Inflammatory macrophage treated with lipopolysaccharide for 4 hours (primary cell): ENCODE results near the gene CD200.
"Not testable (repeated sequence)": the region's sequence is repeated elsewhere in the genome, so short reads cannot be mapped to it uniquely, and the experiment has no call there.

Experiments
- DNase-seq: peaks from one replicate; pipeline ENCODE4 v3.0.0-alpha.2; 2020

The CD200 gene

DNA sequence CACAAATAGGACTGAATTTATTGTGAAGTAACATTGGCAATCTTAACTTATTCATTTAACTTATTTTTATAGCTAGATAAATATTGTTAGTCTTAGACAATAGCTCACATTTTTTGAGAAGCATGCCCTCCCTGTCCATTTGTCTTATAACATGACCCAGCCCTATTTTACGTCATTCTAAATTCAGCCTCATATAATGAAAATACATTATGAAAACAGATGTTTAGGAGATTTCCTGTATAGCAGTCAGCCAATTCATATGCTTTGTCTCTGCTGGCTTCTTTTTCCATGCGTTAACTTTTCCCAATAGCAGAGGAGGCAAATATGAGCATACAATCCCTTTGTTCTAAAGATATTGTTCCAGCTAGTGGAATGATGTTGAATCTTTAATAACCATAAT is 29.3 kb downstream of the CD200 start:
- DNase-seq: no peak

DNA sequence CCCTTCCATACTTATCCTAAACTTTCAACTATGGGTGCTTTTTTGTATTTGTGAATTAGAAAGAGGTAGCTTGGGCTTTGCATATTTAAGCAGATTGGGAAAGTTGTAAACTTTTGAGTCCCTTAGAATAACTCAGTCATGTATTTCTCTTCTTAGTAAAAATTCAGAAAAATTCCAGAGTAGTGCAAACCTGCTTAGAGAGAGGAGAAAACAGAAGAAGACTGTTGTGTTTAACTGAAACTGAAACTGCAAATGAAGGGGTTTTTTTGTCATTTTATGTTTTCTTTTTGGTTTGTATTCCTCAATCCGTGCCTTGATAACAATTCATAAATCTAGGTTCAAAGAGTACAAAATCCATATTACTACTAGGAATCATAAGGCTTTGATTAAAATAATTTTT is 31.3 kb downstream of the CD200 start:
- peak; percentile 83 for DNase-seq

DNA sequence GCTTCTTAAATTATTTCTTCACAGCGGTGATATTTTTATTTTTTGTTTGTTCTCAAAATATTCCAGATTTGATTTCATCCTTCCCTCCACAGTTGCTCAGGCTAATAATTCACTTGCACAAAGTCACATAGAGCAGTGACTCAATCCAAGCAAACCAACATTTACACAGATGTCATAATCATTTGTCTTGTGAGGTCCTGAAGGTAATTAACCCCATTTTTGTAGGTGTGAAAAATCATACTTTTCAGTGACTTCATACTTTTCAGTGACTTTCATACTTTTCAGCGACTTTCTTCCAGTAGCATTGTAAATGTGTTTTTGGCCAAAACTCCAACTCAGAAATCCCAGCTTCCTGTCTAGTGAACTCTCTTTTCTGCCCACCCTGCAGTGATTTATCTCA is 32.1 kb downstream of the CD200 start:
- no peak for DNase-seq

DNA sequence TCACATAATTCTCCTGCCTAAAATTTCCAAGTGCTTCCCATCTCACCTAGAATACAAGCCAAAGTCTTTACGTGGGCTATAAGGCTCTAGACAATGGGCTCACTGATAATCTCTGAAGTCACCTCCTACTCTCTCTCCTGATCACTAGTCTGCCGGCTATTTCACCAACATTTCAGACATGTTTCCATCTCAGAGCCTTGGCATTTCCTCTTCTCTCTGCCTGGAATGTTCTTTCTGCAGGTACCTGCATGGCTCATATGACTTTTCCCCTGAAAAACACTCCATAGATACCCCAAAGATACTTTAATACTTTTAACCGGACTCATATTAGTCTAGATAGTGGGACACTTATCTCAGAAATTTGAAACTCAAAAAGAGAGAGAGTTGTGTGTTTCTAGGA is 32.7 kb downstream of the CD200 start:
- DNase-seq: no peak

DNA sequence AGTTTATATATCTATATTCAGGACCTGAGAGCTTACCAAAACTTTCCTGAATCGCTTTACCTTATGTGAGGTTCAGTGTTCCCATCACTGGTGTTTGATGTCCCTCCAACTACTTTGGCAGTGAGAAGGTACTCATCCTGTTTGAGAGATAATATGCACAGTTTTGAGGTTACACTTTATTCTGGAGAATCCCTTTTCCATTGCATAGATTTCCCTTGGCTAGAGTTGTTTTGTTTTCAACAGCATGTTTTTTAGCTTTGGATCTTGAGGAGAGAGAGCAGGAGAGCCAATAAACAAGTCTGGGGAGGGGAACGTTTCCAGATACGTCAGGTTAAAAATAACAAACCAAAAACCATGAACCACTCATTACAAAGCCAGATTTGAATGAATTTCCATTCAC is 33.6 kb downstream of the CD200 start:
- DNase-seq: no peak

DNA sequence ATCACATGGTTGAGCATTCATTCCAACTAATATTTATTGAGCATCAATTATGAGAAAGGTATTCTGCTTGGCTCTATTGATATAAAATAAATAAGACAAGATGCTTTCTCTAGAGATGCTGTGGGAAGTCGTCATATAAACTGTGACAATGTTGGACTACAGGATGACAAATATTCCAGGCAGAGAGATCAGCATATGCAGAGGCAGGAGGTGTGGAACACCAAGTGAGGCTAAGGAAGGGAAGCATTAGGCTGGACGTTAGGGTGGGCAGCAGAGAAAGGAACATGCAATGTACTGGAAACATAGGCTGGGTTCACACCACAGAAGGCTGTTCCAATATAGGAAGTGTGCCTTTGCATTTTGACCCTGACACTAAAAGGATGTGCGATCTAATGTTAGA is 38.6 kb downstream of the CD200 start:
- DNase-seq: no peak

DNA sequence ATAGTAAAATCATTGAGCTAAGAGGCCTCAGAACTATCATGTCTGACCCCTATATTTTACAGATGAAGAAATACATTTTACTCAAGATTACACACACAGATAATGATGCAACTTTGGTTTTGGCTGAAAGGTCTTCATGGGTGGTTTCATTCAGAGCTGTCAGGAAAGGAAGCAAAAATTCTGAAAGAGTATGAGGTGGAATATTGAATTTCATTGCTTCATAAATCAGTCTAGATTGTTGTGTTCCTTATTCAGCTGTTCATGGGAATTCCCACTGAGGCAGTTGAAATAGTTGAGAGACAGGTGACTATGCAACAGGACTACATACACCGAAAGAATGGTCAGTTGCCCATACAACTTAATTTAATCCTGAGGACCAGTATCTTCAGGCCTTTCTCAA is 39.4 kb downstream of the CD200 start:
- DNase-seq: peak; percentile 79

DNA sequence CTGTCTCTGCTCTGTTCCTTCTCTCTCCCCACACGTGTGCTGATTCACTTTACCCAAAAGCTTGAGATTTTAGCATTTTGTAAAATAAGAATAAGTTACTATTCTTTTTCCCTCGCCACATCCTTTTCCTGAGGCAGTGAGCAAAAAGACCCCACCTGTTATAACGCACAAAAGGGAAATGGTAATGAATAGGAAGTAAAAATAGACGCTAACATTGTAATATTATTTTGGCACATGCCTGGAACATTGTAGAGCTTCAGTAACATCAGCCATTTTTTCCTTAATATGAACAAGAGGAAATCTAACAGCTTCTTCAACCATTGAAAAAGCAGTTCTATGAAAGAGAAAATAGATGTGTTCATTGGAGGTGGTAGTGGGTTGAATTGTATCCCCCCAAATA is 40.5 kb downstream of the CD200 start:
- no peak for DNase-seq

DNA sequence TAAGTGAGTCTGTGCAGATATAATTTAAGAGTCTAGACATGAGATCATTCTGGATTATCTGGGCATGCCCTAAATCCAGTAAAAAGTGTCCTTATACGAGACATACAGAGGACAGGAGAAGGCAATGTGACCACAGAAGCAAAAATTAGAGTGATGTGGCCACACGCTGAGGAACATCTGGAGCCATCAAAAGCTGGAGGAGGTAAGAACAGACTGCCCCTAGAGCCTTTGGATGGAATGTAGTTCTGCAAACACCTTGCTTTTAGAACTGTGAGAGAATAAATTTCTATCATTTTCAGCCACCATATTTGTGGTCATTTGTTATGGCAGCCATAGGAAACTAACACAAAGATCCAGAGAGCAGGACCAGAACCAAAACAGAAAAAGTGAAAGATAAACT is 41.0 kb downstream of the CD200 start:
- DNase-seq: no peak

DNA sequence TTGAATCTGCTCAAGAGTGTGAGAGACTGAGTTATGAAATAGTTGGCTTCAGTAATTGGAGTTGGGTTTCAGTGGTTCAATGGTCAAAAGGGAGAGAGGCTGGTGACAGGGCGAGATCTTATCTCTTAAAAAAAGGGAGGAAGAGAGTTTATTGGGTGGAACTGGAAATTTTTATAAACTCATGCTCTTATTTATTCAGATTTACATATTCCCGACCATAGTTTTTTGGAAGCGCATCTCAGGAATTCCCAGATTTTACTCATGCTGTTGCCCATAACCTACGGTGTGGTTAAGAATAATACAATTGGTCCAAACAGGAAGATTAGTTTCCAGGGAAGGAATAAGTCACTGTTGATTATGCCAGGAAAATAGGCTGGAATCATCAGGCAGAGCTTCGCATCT is 41.4 kb downstream of the CD200 start:
- DNase-seq: no peak

DNA sequence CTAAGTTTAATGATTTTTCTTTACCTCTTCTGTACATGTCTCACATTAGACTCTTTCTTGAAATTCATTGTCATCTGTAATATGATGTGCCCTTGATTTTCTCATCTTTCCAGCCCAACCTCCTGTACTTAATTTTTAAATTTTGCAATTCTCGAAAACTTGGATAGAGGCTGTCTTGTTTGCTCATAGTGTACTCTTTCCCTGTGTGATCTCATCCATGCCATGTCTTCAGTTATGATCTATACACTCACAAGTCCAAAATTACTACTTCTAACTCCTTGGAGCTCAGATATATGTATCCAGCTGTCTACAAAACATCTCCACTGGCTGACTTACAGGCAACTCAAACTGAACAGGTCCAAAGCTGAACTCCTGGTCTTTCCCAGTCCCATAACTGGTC is 42.2 kb downstream of the CD200 start:
- no peak for DNase-seq

DNA sequence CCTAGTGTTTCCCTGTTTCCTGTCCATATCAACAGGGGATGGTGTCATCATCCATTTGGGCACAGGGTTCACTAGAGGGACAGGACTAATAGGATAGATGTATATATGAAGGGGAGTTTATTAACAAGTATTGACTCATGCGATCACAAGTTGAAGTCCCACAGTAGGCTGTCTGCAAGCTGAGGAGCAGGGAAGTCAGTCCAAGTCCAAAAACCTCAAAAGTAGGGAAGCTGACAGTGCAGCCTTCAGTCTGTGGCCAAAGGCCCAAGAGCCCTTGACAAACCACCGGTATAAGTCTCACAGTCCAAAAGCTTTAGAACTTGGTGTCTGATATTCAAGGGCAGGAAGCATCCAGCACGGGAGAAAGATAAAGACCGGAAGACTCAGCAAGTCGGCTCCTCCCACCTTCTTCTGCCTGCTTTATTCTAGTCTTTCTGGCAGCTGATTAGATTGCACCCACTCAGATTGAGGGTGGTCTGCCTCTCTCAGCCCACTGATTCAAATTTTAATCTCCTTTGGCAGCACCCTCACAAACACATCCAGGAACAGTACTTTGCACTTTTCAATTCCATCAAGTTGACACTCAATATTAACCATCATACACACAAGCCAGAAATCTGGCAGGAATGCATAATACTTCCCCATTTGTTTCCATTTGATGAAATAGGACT is 43.4 kb downstream of the CD200 start:
- peak; percentile 15 for DNase-seq

DNA sequence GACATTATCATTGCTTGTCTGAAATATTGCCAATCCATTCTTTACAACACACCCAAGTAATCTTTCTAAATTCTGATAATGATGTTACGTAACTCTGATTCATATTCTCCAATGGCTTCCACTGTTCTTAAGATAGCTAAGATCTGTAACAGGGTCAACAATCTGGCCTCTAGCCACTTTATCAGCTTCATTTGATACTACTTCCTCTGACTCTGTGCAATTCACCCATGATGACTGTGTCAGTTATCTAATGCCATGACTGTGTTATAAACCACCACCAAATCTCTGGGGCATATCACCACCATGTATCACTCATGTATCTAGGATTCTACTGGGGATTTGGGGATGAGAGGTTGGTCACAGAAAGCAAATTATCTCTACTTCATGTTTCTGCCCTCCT is 44.0 kb downstream of the CD200 start:
- DNase-seq: peak; percentile 58

DNA sequence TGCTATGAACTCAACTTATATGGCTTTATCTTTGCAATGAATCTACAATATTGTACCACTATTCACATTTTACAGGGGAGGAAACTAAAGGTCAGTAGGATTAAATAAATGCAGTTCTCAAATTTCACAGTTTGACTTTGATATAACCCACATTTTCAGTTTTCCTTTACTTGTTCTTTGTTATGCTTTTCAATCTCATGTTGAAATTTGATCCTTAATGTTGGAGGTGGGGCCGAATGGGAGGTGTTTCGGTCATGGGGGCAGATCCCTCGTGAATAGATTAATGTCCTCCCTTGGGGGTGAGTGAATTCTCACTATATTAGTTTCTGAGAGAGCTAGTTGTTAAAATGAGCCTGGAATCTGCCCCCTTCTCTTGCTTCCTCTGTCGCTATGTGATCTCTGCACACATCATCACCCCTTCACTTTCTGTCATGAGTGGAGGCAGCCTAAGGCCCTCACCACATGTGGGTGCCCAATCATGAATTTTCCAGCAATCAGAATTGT is 44.7 kb downstream of the CD200 start:
- no peak for DNase-seq

DNA sequence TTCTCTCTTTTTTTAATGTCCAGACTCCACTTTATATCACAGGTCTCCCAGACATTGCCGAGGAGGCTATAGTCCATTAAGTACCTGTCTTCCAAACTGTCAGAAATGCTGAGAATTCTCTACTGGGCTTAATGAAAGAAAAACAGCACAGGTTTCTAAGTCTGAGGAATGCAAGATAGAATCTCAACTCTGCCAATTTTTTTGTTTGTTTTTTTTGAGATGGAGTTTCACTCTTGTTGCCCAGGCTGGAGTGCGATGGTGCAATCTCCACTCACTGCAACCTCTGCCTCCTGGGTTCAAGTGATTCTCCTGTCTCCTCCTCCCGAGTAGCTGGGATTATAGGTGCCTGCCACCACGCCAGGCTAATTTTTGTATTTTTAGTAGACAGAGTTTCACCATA is 45.4 kb downstream of the CD200 start:
- not testable (repeated sequence) for DNase-seq

DNA sequence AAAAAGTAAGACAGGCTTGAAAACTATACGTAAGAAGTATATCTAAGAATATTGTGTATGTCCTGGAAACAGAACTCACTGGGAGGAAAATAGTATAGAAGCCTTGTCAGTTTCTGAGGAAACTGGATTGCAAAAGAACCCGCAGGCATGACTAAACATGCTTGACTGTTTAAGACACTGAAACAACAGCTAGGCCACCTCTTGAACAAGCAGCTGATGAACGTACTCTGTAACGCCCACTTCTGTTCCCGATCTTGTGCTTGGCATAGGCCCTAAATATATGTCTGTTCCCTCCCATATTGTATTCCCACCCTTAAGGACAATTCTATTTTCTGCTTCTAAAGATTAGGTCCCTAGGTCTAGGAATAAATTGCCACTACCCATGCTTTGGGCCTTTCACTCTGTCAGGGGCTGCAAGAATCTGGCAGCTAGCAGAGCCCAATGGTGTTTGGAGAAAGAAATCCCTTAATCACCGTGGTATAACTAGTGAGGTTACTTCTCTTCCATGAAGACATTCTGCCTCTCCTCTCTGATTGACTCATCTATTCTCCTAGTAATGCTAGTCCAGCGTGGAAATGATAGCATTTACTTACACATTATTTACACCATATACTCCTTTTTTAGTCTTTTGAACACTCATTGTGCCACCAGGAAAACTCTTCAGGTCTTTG is 46.2 kb downstream of the CD200 start:
- peak; percentile 96 for DNase-seq

DNA sequence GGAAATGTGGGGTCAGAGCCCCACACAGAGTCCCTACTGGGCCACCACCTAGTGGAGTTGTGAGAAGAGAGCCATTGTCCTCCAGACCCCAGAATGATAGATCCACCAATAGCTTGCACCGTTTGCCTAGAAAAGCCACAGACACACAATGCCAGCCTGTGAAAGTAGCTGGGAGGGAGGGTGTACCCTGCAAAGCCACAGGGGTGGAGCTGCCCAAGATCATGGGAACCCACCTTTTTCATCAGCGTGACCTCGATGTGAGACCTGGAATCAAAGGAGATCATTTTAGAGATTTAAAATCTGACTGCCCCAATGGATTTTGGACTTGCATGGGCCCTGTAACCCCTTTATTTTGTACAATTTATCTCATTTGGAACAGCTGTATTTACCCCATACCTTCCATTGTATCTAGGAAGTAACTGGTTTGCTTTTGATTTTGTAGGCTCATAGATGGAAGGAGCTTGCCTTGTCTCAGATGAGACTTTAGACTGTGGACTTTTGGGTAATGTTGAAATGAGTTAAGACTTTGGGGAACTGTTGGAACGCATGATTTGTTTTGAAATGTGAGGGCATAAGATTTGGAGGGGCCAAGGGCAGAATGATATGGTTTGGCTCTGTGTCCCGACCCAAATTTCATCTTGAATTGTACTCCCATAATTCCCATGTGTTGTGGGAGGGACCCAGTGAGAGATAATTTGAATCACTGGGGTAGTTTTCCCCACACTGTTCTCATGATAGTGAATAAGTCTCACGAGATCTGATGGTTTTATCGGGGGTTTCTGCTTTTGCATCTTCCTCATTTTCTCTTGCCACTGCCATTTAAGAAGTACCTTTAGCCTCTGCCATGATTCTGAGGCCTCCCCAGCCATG is 49.0 kb downstream of the CD200 start:
- DNase-seq: peak; percentile 10

DNA sequence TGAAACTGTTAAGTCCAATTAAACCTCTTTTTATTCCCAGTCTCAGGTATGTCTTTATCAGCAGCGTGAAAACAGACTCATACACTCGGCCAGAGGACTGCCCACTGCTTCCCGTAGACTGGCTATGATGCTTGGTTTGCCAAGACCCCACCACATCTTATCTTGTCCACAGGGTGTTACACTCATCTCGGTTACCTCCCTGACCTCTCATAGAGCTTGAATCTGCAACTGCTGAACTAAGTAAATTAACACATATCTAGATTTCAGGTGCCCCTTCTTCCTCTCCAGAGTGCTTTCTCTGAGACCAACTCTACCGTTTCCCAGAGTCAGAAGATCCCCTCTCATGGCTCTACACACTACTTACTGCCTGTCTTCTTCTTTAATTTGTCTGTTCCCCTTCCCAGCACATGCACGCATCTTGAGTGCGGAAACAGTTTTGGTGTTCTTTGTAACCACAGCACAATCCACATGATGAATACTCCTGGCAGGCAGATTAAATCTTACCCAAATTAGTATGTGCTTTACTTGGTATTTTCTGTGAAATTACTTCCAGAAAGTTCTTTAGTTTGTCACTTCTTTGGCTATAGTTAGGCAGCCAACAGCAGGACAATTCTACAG is 49.7 kb downstream of the CD200 start:
- DNase-seq: no peak

DNA sequence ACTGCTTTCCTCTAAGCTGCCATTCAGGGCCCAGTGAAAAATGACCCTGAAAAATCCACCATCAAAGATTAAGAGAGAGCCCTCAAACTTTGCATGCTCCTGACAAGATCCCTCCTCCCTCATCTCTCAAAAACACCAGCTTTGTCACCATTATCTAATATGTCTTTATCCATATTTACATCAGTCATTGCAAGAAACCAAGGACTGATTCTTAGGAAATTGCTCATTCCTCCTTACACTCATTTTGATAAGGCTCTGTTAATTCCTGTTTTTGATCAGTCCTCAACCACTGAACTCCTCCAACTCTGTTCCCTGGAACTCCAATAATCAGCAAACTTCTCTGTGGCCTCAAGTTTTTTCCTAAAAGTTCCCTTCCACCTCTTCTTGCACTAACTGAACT is 51.8 kb downstream of the CD200 start:
- DNase-seq: no peak

DNA sequence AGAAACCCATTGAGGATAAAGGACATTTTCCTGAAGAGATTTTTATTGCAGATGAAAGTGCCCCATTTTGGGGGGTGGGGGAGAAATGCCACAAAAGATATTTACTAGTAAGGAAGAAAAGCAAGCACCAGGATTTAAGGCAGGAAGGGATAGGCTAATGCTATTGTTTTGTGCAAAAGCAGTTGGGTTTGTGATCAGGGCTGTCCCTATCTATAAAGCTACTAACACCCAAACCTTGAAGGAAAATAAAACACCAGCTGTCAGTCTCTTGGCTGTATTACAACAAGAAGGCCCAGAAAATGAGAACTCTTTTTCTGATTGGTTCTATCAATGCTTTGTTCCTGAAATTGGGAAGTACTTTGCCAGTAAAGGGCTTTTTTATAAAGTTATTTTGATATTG is 56.0 kb downstream of the CD200 start:
- DNase-seq: no peak

DNA sequence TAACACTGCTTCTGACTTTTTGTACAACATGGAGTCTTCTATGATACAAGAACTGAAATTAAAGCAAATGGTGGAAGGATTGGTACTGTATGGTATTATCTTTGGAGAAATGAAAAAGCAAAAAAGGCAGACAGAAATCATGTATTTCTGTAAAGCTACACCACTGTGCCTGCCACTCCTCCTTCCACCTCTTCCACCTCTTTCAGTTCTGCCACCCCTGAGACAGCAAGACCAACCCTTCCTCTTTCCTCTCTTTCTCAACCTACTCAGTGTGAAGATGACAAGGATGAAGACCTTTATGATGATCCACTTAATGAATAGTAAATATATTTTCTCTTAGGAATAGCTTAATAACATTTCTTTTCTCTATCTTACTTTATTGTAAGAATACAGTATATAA is 57.0 kb downstream of the CD200 start:
- DNase-seq: no peak

DNA sequence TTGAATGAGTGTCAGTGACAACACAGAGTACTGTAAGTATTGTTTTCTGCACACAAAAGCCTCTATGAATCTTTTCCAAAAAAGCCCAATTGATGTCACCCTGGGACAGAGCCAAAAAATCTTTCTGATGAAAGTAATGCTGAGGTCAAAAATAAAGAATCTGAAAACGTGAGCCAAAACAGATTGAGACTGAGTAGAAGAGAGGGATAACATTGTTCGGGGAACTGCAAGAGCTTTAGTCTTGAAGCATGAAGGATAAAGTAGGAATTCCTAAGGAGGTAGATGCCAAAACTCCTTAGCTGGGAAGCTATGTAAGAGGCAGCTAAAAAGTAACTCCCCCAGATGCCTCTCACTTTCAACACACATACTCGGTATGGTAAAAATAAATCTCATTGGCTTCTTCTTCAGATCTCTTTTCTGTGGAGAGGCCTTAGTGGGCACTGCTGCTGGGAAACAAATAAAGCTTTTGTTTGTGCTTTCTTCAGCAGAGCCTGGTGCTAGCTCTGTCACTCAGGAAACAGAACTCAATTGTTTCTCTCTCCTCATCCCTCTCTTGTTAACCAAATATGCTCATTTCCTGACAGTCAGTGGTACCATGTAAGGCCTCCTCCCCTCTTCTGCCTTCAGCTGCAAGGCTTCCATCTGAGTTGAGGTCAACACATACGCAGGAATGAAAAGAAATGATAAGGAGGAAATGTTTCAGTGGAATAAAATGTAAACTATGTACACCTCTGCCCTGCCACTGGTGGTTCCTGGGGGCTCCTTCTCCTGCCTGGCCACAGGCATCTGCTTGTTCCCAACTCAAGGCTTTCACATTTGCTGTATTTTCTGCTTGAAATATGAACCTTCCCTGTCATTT is 58.1 kb downstream of the CD200 start:
- no peak for DNase-seq
